Tibial artery (tissue), 4 donors: ENCODE results near the gene GPR180.
"Not testable (repeated sequence)": the region's sequence is repeated elsewhere in the genome, so short reads cannot be mapped to it uniquely, and the experiment has no call there.

Experiments
- DNase-seq, 2 donors: peaks; one replicate each; pipeline ENCODE4 v3.0.0-alpha.2; 2019
- H3K27ac ChIP-seq, 2 donors: fragments of 200-600 bp; sonication (generic) in 1 of 2; 1 replicate in 1 of 2; 2 replicates in 1 of 2; pipeline ENCODE4 v1.5.1; 2018 to 2019; ENCODE audit warnings: mild to moderate bottlenecking in 1 of 2
- H3K27me3 ChIP-seq, 2 donors: fragments of 200-600 bp; sonication (generic) in 1 of 2; one replicate each; pipeline versions ENCODE4 v1.5.1 to v1.6.0; 2016 to 2019
- H3K36me3 ChIP-seq, 3 donors: fragments of 200-600 bp; sonication (generic) in 2 of 3; one replicate each; pipeline ENCODE4 v1.5.1; 2016 to 2019; ENCODE audit warnings: mild to moderate bottlenecking in 2 of 3
- H3K4me1 ChIP-seq, 4 donors: fragments of 200-600 bp; sonication (generic) in 2 of 4; 1 replicate in 3 of 4; 2 replicates in 1 of 4; pipeline ENCODE4 v1.5.1; 2016 to 2019
- H3K4me3 ChIP-seq, 2 donors: fragments of 200-600 bp; sonication (generic) in 1 of 2; 1 replicate in 1 of 2; 2 replicates in 1 of 2; pipeline ENCODE4 v1.5.1; 2018 to 2019; ENCODE audit warnings: mild to moderate bottlenecking in 2 of 2
- H3K9me3 ChIP-seq, 3 donors: fragments of 200-600 bp; sonication (generic) in 1 of 3; one replicate each; pipeline ENCODE4 v1.5.1; 2016 to 2019
- CTCF ChIP-seq, 2 experiments: fragments of 200-600 bp in 1 of 2; fragments of 450-650 bp in 1 of 2; IDR thresholded peaks; one replicate each; pipeline ENCODE4 v1.5.1; 2017 to 2019; ENCODE audit warnings: antibody characterized with exemption in 2 of 2, mild to moderate bottlenecking in 1 of 2, moderate library complexity in 1 of 2
- intact Hi-C: fragments of 100-400 bp; cut with DNase I; formaldehyde crosslinking; loops from one replicate; pipeline ENCODE4 v1.15.0; 2023; ENCODE audit warnings: low total_unique reads

GPR180 gene

GRCh38 chr13:94632226-94632980, 30.7 kb downstream of the GPR180 start:
- Histone ChIP-seq H3K27ac (no peak overlapping the region), H3K4me1 (no peaks in the 10 kb centered on the region), H3K36me3 (peaks cover 14 to 29% (median 23%) of the 10 kb centered on the region in 3 donors), H3K4me3 (no peak overlapping the region), H3K27me3 (no peaks in the 10 kb centered on the region), H3K9me3 (no peaks in the 10 kb centered on the region)
- intact Hi-C loops: no loop called here
- no peak for TF ChIP-seq CTCF (IDR thresholded peaks at IDR 0.05)
- no peak for DNase-seq

DNA sequence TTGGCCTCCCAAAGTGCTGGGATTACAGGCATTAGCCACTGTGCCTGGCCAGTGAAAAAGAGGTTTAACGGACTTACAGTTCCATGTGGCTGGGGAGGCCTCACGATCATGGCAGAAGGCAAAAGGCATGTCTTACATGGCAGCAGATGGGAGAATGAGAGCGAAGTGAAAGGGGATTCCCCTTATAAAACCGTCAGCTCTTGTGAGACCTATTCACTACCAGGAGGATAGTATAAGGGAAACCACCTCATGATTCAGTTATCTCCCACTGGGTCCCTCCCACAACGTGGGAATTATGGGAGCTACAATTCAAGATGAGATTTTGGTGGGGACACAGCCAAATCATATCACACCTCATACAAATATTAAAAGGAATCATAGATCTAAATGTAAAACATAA, 34.4 kb downstream of the GPR180 start:
- H3K4me3 ChIP-seq, intact Hi-C loops, DNase-seq, H3K27ac ChIP-seq, H3K27me3 ChIP-seq, H3K9me3 ChIP-seq, H3K4me1 ChIP-seq, H3K36me3 ChIP-seq: not testable (repeated sequence)

DNA sequence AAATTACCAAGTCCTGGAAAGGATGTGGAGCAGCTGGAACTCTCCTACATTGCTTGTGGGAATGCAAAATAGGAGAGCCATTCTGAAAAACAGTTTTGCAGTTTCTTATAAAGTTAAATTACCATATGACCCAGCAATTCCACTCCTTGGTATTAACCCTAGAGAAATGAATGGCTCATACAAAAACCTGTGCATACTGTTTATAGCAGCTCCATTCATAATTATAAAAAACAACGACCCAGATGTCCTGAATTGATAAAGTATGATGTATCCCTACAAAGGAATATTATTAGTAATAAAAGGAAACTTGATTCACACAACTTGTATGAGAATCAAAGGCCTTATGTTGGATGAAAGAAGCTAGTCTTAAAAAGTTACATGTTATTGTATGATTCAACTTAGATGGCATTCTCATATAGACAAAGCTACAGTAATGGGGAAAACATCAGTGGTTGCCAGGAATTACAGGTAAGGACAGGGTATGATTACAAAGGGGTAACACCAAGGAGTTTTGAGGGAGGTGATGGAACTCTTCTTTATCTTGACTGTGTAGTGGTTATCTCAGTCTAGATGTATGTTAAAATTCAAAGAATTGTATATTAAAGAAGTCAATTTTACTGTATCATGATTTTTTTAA, 35.4 kb downstream of the GPR180 start:
- TF ChIP-seq CTCF (IDR thresholded peaks at IDR 0.05): no peak
- peaks cover 0 to 8% (median 0%) of the 10 kb centered on the region in 3 donors for H3K9me3 ChIP-seq
- H3K27me3 ChIP-seq: no peaks in the 10 kb centered on the region
- H3K36me3 ChIP-seq: peaks cover 0 to 8% (median 4%) of the 10 kb centered on the region in 3 donors
- no peaks in the 10 kb centered on the region for H3K4me1 ChIP-seq
- intact Hi-C loops: no loop called here
- no peak for DNase-seq
- no peak overlapping the region for H3K27ac ChIP-seq
- H3K4me3 ChIP-seq: no peak overlapping the region

- H3K4me3 ChIP-seq, H3K4me1 ChIP-seq, DNase-seq, H3K9me3 ChIP-seq, intact Hi-C loops, H3K36me3 ChIP-seq, H3K27me3 ChIP-seq, H3K27ac ChIP-seq: not testable (repeated sequence)
These were observed 36.0 kb downstream of the GPR180 start for GRCh38 chr13:94637677-94638076.

DNA sequence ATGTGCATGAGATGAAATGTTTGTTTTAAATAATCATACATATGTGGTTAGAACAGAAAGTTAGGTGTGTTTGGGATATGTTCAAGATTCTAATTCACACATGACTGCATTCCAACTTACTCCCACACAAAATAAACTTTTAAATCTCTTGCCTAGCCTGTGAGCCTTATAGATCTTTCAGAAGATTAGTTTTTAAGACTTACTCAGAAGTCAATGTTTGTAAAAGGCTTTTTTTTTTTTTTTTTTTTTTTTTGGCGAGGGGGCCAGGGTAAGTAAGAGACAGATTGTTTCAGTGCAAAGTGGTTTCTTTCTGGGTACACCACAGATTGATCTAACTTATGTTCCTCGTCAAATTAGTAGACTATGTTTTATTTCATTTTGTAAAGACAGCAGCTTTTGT, 39.1 kb downstream of the GPR180 start:
- intact Hi-C loops: no loop called here
- Histone ChIP-seq H3K9me3 (peaks cover 0 to 8% (median 0%) of the 10 kb centered on the region in 3 donors), H3K4me1 (no peaks in the 10 kb centered on the region), H3K27me3 (no peaks in the 10 kb centered on the region), H3K27ac (no peak overlapping the region), H3K4me3 (no peak overlapping the region), H3K36me3 (no peaks in the 10 kb centered on the region)
- DNase-seq: no peak
- no peak for TF ChIP-seq CTCF (IDR thresholded peaks at IDR 0.05)

GRCh38 chr13:94641409-94641941, 39.8 kb downstream of the GPR180 start:
- Histone ChIP-seq H3K27me3 (no peaks in the 10 kb centered on the region), H3K4me1 (no peaks in the 10 kb centered on the region), H3K4me3 (no peak overlapping the region), H3K36me3 (no peaks in the 10 kb centered on the region), H3K27ac (no peak overlapping the region), H3K9me3 (peaks cover 0 to 8% (median 0%) of the 10 kb centered on the region in 3 donors)
- no peak for TF ChIP-seq CTCF (IDR thresholded peaks at IDR 0.05)
- DNase-seq: no peak
- intact Hi-C loops: no loop called here
